ENCODE data around the gene SLC4A4.

Gene SLC4A4

DNA sequence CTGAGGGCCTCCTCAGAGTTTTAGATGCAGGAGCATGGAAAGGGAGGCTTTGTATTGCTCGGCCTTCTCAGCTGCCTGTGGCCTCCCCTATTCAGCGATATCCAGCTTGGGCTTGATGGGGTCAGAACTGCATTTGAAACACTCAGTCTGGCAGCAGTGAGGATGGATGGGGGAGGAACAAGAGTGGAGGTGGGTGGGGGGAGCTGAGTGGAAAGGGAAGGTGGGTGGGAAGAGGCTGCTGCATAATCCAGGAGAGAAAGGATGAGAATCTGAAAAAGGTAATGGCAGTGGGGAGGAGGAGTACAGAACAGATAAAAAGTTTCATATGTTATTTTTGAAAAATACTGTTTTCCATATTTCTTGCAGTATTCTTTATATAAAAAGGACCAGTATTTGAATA is 202.7 kb downstream of the SLC4A4 start:
- no peak overlapping the region for H3K4me2 ChIP-seq (ENCODE audit: insufficient read depth, low read length)
- H3K4me1 ChIP-seq (ENCODE audit: insufficient read depth, low read length) = no peaks in the 10 kb centered on the region
- no peaks in the 10 kb centered on the region for H3K27me3 ChIP-seq (ENCODE audit: insufficient read depth, low read length, poor library complexity)
- no peak for ATAC-seq (ENCODE audit: insufficient read depth, low read depth)
- TF ChIP-seq, protein P1, sequence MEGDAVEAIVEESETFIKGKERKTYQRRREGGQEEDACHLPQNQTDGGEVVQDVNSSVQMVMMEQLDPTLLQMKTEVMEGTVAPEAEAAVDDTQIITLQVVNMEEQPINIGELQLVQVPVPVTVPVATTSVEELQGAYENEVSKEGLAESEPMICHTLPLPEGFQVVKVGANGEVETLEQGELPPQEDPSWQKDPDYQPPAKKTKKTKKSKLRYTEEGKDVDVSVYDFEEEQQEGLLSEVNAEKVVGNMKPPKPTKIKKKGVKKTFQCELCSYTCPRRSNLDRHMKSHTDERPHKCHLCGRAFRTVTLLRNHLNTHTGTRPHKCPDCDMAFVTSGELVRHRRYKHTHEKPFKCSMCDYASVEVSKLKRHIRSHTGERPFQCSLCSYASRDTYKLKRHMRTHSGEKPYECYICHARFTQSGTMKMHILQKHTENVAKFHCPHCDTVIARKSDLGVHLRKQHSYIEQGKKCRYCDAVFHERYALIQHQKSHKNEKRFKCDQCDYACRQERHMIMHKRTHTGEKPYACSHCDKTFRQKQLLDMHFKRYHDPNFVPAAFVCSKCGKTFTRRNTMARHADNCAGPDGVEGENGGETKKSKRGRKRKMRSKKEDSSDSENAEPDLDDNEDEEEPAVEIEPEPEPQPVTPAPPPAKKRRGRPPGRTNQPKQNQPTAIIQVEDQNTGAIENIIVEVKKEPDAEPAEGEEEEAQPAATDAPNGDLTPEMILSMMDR (IDR thresholded peaks at IDR 0.05; ENCODE audit: borderline replicate concordance, extremely low read depth, low read length, poor library complexity, severe bottlenecking) = no peak
- TF ChIP-seq EZH2 (IDR thresholded peaks at IDR 0.05; ENCODE audit: borderline replicate concordance, low read depth, low read length, severe bottlenecking) = no peak
- no peaks in the 10 kb centered on the region for H3K9me3 ChIP-seq (ENCODE audit: insufficient read depth, low read length, severe bottlenecking)
- H3K4me3 ChIP-seq (ENCODE audit: low read depth in 1 of 2, low read length in 2 of 2) = no peak overlapping the region
- no peaks in the 10 kb centered on the region for H4K20me1 ChIP-seq (ENCODE audit: insufficient read depth, low read length)
- H3K9ac ChIP-seq (ENCODE audit: low read depth, low read length) = no peak overlapping the region
- H3K27ac ChIP-seq (ENCODE audit: low read length) = no peak overlapping the region
- no peak overlapping the region for H2AFZ ChIP-seq (ENCODE audit: low read depth, low read length)
- DNase-seq = no peak
- H3K79me2 ChIP-seq (ENCODE audit: insufficient read depth, low read length) = no peaks in the 10 kb centered on the region
- H3K36me3 ChIP-seq (ENCODE audit: insufficient read depth, low read length) = no peaks in the 10 kb centered on the region

DNA sequence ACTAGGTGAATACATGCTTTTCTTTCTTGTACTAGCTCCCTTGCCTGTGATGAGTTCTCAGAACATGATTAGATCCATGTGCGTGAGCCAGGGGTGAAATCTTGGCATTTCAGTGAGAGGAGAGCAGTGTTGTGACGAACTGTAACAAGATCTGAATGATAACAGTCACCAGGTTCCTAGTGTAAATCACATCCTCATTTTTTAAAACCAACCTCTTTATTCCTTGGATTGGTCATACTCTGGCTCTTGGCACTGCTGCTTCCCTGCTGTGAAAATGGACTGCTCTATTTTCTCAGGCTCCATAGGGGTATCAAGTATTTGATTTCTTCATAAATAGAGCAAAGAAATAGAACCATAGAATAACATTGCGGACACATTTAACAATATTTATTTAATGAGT is 206.3 kb downstream of the SLC4A4 start:
- no peak overlapping the region for H3K4me2 ChIP-seq (ENCODE audit: insufficient read depth, low read length)
- no peak overlapping the region for H3K27ac ChIP-seq (ENCODE audit: low read length)
- H4K20me1 ChIP-seq (ENCODE audit: insufficient read depth, low read length) = no peaks in the 10 kb centered on the region
- DNase-seq (no peak), ATAC-seq (ENCODE audit: insufficient read depth, low read depth) (no peak)
- H2AFZ ChIP-seq (ENCODE audit: low read depth, low read length) = no peak overlapping the region
- H3K9ac ChIP-seq (ENCODE audit: low read depth, low read length) = no peak overlapping the region
- no peaks in the 10 kb centered on the region for H3K27me3 ChIP-seq (ENCODE audit: insufficient read depth, low read length, poor library complexity)
- H3K4me1 ChIP-seq (ENCODE audit: insufficient read depth, low read length) = no peaks in the 10 kb centered on the region
- H3K79me2 ChIP-seq (ENCODE audit: insufficient read depth, low read length) = no peaks in the 10 kb centered on the region
- H3K9me3 ChIP-seq (ENCODE audit: insufficient read depth, low read length, severe bottlenecking) = no peaks in the 10 kb centered on the region
- TF ChIP-seq EZH2 (IDR thresholded peaks at IDR 0.05; ENCODE audit: borderline replicate concordance, low read depth, low read length, severe bottlenecking) = no peak
- TF ChIP-seq, protein P1 (IDR thresholded peaks at IDR 0.05; ENCODE audit: borderline replicate concordance, extremely low read depth, low read length, poor library complexity, severe bottlenecking) = no peak
- H3K36me3 ChIP-seq (ENCODE audit: insufficient read depth, low read length) = no peaks in the 10 kb centered on the region
- no peak overlapping the region for H3K4me3 ChIP-seq (ENCODE audit: low read depth in 1 of 2, low read length in 2 of 2)

DNA sequence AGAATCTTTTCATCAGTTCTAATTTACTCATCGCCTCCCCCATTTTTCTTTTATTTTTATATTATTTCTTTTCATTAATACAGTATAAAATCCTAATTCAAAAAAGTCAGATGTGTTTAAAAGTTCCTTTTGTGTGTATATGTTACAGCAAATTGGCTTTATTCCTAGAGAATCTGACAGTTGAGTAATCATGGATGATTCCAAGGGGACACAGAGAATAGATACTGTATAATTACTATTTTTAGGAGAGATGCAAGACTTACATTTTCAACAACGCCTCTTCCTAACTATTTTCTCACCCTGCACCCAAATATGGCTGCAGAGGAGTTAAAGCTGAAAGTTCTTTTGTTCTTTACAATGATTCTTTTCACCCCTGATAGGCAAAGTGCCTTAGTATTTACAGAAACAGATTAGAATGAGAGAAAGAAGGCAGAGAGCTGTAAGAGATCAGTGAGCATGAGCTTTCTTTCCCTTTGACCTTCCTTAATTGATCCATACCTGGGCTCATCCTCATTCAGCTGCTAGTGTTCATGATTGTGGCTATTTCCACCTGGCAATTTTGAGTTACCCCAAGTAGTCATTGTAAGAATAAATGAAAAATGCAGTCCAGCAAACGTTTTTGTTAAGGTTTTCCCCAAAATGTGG is 210.8 kb downstream of the SLC4A4 start:
- H3K36me3 ChIP-seq (ENCODE audit: insufficient read depth, low read length) = no peaks in the 10 kb centered on the region
- H3K27ac ChIP-seq (ENCODE audit: low read length) = no peak overlapping the region
- no peaks in the 10 kb centered on the region for H3K79me2 ChIP-seq (ENCODE audit: insufficient read depth, low read length)
- H3K4me2 ChIP-seq (ENCODE audit: insufficient read depth, low read length) = no peak overlapping the region
- H3K9me3 ChIP-seq (ENCODE audit: insufficient read depth, low read length, severe bottlenecking) = no peaks in the 10 kb centered on the region
- no peak for ATAC-seq (ENCODE audit: insufficient read depth, low read depth)
- H3K27me3 ChIP-seq (ENCODE audit: insufficient read depth, low read length, poor library complexity) = no peaks in the 10 kb centered on the region
- no peak for DNase-seq
- H3K4me1 ChIP-seq (ENCODE audit: insufficient read depth, low read length) = no peaks in the 10 kb centered on the region
- no peak overlapping the region for H2AFZ ChIP-seq (ENCODE audit: low read depth, low read length)
- H3K4me3 ChIP-seq (ENCODE audit: low read depth in 1 of 2, low read length in 2 of 2) = no peak overlapping the region
- no peaks in the 10 kb centered on the region for H4K20me1 ChIP-seq (ENCODE audit: insufficient read depth, low read length)
- TF ChIP-seq, protein P1 (IDR thresholded peaks at IDR 0.05; ENCODE audit: borderline replicate concordance, extremely low read depth, low read length, poor library complexity, severe bottlenecking) = no peak
- no peak for TF ChIP-seq EZH2 (IDR thresholded peaks at IDR 0.05; ENCODE audit: borderline replicate concordance, low read depth, low read length, severe bottlenecking)
- H3K9ac ChIP-seq (ENCODE audit: low read depth, low read length) = no peak overlapping the region
